ENCODE data around the gene PTGR3.

Gene PTGR3

GRCh38 chr18:75199327-75199726, 9.6 kb downstream of the PTGR3 start:
- peak; percentile 10 for ATAC-seq
- TF ChIP-seq ZFP3 (CRISPR knock-in tag; IDR thresholded peaks at IDR 0.05) = 0 out of 2 replicates have a peak, but pooled peaks have one; percentile 19
- peak; percentile 56 for TF ChIP-seq ISL1 (CRISPR knock-in tag; IDR thresholded peaks at IDR 0.05)
- no peak for TF ChIP-seq ZNF565 (CRISPR knock-in tag; conservative IDR thresholded peaks at IDR 0.05; ENCODE audit: low read depth)
- 0 out of 2 replicates have a peak, but pooled peaks have one; percentile 40 for TF ChIP-seq CREB5 (CRISPR knock-in tag; IDR thresholded peaks at IDR 0.05; ENCODE audit: low read depth)
- TF ChIP-seq OSR1 (CRISPR knock-in tag; IDR thresholded peaks at IDR 0.05) = no peak
- TF ChIP-seq PATZ1 (CRISPR knock-in tag; IDR thresholded peaks at IDR 0.05; ENCODE audit: borderline replicate concordance) = peak; percentile 83; the same call in 1 of the 2 replicates
- no peak for TF ChIP-seq PPARA (CRISPR knock-in tag; IDR thresholded peaks at IDR 0.05; ENCODE audit: borderline replicate concordance)

GRCh38 chr18:75198036-75198435, 10.9 kb downstream of the PTGR3 start:
- ATAC-seq = peak; percentile 29; the same call in 1 of the 3 replicates
- TF ChIP-seq ZFP30 (CRISPR knock-in tag; IDR thresholded peaks at IDR 0.05) = no peak
- TF ChIP-seq PPARA (CRISPR knock-in tag; IDR thresholded peaks at IDR 0.05; ENCODE audit: borderline replicate concordance) = no peak
- TF ChIP-seq ZNF565 (CRISPR knock-in tag; conservative IDR thresholded peaks at IDR 0.05; ENCODE audit: low read depth) = no peak
- TF ChIP-seq TSHZ2 (CRISPR knock-in tag; IDR thresholded peaks at IDR 0.05) = no peak
- no peak for TF ChIP-seq ISL1 (CRISPR knock-in tag; IDR thresholded peaks at IDR 0.05)
- no peak for TF ChIP-seq GLIS3 (CRISPR knock-in tag; IDR thresholded peaks at IDR 0.05)
- TF ChIP-seq CSDC2 (CRISPR knock-in tag; IDR thresholded peaks at IDR 0.05) = no peak
- no peak for TF ChIP-seq PATZ1 (CRISPR knock-in tag; IDR thresholded peaks at IDR 0.05; ENCODE audit: borderline replicate concordance)
- TF ChIP-seq OSR1 (CRISPR knock-in tag; IDR thresholded peaks at IDR 0.05) = no peak
- TF ChIP-seq ARNTL (CRISPR knock-in tag; IDR thresholded peaks at IDR 0.05; ENCODE audit: borderline replicate concordance, low read depth) = no peak
- no peak for TF ChIP-seq ZNF8 (CRISPR knock-in tag; IDR thresholded peaks at IDR 0.05)
- TF ChIP-seq RARB (CRISPR knock-in tag; IDR thresholded peaks at IDR 0.05) = no peak
- TF ChIP-seq CSRNP3 (CRISPR knock-in tag; IDR thresholded peaks at IDR 0.05) = no peak
- TF ChIP-seq BACH2 (CRISPR knock-in tag; IDR thresholded peaks at IDR 0.05; ENCODE audit: borderline replicate concordance) = no peak
- no peak for TF ChIP-seq TOX (CRISPR knock-in tag; IDR thresholded peaks at IDR 0.05; ENCODE audit: borderline replicate concordance)
- TF ChIP-seq ZC3H10 (CRISPR knock-in tag; IDR thresholded peaks at IDR 0.05) = no peak
- no peak for TF ChIP-seq ZNF70 (CRISPR knock-in tag; IDR thresholded peaks at IDR 0.05)

GRCh38 chr18:75192899-75193298, 16.0 kb downstream of the PTGR3 start:
- no peak for TF ChIP-seq RARB (CRISPR knock-in tag; IDR thresholded peaks at IDR 0.05)
- no peak for TF ChIP-seq ISL1 (CRISPR knock-in tag; IDR thresholded peaks at IDR 0.05)
- no peak for TF ChIP-seq ZC3H10 (CRISPR knock-in tag; IDR thresholded peaks at IDR 0.05)
- no peak for TF ChIP-seq ZNF8 (CRISPR knock-in tag; IDR thresholded peaks at IDR 0.05)
- TF ChIP-seq ARNTL (CRISPR knock-in tag; IDR thresholded peaks at IDR 0.05; ENCODE audit: borderline replicate concordance, low read depth) = no peak
- TF ChIP-seq ZNF70 (CRISPR knock-in tag; IDR thresholded peaks at IDR 0.05) = no peak
- no peak for TF ChIP-seq PPARA (CRISPR knock-in tag; IDR thresholded peaks at IDR 0.05; ENCODE audit: borderline replicate concordance)
- no peak for TF ChIP-seq CSDC2 (CRISPR knock-in tag; IDR thresholded peaks at IDR 0.05)
- TF ChIP-seq PATZ1 (CRISPR knock-in tag; IDR thresholded peaks at IDR 0.05; ENCODE audit: borderline replicate concordance) = no peak
- ATAC-seq = peak; percentile 35; the same call in 1 of the 3 replicates

Data from SK-N-SH treated with all-trans-retinoic acid at 6 μM for 48 hours (cell line).